Measurements from ENCODE around the gene HCK.

HCK gene

GRCh38 chr20:32127347-32127746 is 75.3 kb downstream of the HCK start:
- no peak overlapping the region for H3K4me3 ChIP-seq (ENCODE audit: low read depth, low read length)
- TF ChIP-seq CTCF (IDR thresholded peaks at IDR 0.05; ENCODE audit: borderline replicate concordance, insufficient read depth, low read depth, low read length): no peak

GRCh38 chr20:32128167-32128566 is 76.1 kb downstream of the HCK start:
- no peak for TF ChIP-seq CTCF (IDR thresholded peaks at IDR 0.05; ENCODE audit: borderline replicate concordance, insufficient read depth, low read depth, low read length)
- no peak overlapping the region for H3K4me3 ChIP-seq (ENCODE audit: low read depth, low read length)

GRCh38 chr20:32129863-32130262 is 77.8 kb downstream of the HCK start:
- TF ChIP-seq CTCF (IDR thresholded peaks at IDR 0.05; ENCODE audit: borderline replicate concordance, insufficient read depth, low read depth, low read length): no peak
- no peak overlapping the region for H3K4me3 ChIP-seq (ENCODE audit: low read depth, low read length)

- H3K4me3 ChIP-seq (ENCODE audit: low read depth, low read length): no peak overlapping the region
- no peak for TF ChIP-seq CTCF (IDR thresholded peaks at IDR 0.05; ENCODE audit: borderline replicate concordance, insufficient read depth, low read depth, low read length)
Observed at GRCh38 chr20:32130352-32130751, 78.3 kb downstream of the HCK start.

GRCh38 chr20:32130965-32131364 is 78.9 kb downstream of the HCK start:
- TF ChIP-seq CTCF (IDR thresholded peaks at IDR 0.05; ENCODE audit: borderline replicate concordance, insufficient read depth, low read depth, low read length): no peak

GRCh38 chr20:32132911-32133549 is 81.0 kb downstream of the HCK start:
- no peak overlapping the region for H3K4me3 ChIP-seq (ENCODE audit: low read depth, low read length)
- no peak for TF ChIP-seq CTCF (IDR thresholded peaks at IDR 0.05; ENCODE audit: borderline replicate concordance, insufficient read depth, low read depth, low read length)

More at GRCh38 chr20:32130965-32131364, 78.9 kb downstream of the HCK start:
- no peak overlapping the region for H3K4me3 ChIP-seq (ENCODE audit: low read depth, low read length)

GRCh38 chr20:32134026-32134425 is 82.0 kb downstream of the HCK start:
- no peak overlapping the region for H3K4me3 ChIP-seq (ENCODE audit: low read depth, low read length)

More at GRCh38 chr20:32134026-32134425, 82.0 kb downstream of the HCK start:
- no peak for TF ChIP-seq CTCF (IDR thresholded peaks at IDR 0.05; ENCODE audit: borderline replicate concordance, insufficient read depth, low read depth, low read length)
